ENCODE data around the gene ATG7. TPM values are rescaled to one million over a fixed set of nuclear protein-coding genes. Genes with fewer than 3 reads are reported as not detected.

Gene ATG7
- total RNA-seq, 1 experiment from 2014 or later, result 29.3 TPM

GRCh38 chr3:11548721-11549131, 276.5 kb downstream of the ATG7 start (continued):
- TF ChIP-seq RAD21 (IDR thresholded peaks at IDR 0.05; ENCODE audit: low read depth), result no peak; the same call in 1 of the 2 replicates
- TF ChIP-seq SRF (IDR thresholded peaks at IDR 0.05; ENCODE audit: low read depth), result no peak

GRCh38 chr3:11549580-11550140, 277.5 kb downstream of the ATG7 start:
- Histone ChIP-seq H3K4me2 (ENCODE audit: low read length) (peak overlapping the region; percentile 60; the same call in 1 of the 2 replicates), H3K27ac (ENCODE audit: low read depth, low read length) (no peak overlapping the region), H3K79me2 (ENCODE audit: insufficient read depth, low read length) (no peaks in the 10 kb centered on the region), H3K9me3 (ENCODE audit: control insufficient read depth in 1 of 2, insufficient read depth in 1 of 2, low read depth in 1 of 2, low read length in 2 of 2) (no peaks in the 10 kb centered on the region), H2AFZ (ENCODE audit: low read depth, low read length, poor library complexity, severe bottlenecking) (no peak overlapping the region), H3K4me3 (replicated peaks in 1 of 2; ENCODE audit: low read depth in 1 of 2, low read length in 2 of 2) (no peak overlapping the region), H3K36me3 (ENCODE audit: control insufficient read depth in 1 of 2, insufficient read depth in 2 of 2, low read length in 2 of 2) (no peaks in the 10 kb centered on the region), H4K20me1 (ENCODE audit: insufficient read depth) (no peaks in the 10 kb centered on the region), H3K9ac (ENCODE audit: low read length) (no peak overlapping the region), H3K27me3 (ENCODE audit: insufficient read depth, low read length) (no peaks in the 10 kb centered on the region), H3K9me2 (ENCODE audit: insufficient read depth) (no peaks in the 10 kb centered on the region), H3K4me1 (ENCODE audit: control insufficient read depth in 1 of 2, insufficient read depth in 2 of 2, low read length in 2 of 2) (peaks cover 20 to 25% of the 10 kb centered on the region in 2 experiments)
- no peak for DNase-seq (ENCODE audit: low read depth, low spot score)
- intact Hi-C loops (cut with micrococcal nuclease), result no loop called here
- BruUV-seq (replicated peaks), result no TSS peak
- CTCF ChIA-PET, result no interaction called here
- no peak for ATAC-seq
- RAD21 ChIA-PET (ENCODE audit: low non-redundant PET in 1 of 2, low total read pairs in 2 of 2, uncharacterized antibody in 2 of 2, unreplicated experiment in 2 of 2), result no interaction called here
- no peak for TF ChIP-seq EZH2 (IDR thresholded peaks at IDR 0.05)
- no peak for TF ChIP-seq ELF1 (IDR thresholded peaks at IDR 0.05; ENCODE audit: borderline replicate concordance, low read depth)
- no peak for TF ChIP-seq JUND (IDR thresholded peaks at IDR 0.05)
- no peak for TF ChIP-seq POLR2A (IDR thresholded peaks at IDR 0.05; ENCODE audit: borderline replicate concordance, extremely low read depth, insufficient read depth, insufficient read length)
- TF ChIP-seq ZBTB33 (IDR thresholded peaks at IDR 0.05; ENCODE audit: extremely low read depth, insufficient replicate concordance, low read length), result no peak
- TF ChIP-seq SP1 (IDR thresholded peaks at IDR 0.05; ENCODE audit: low read depth), result no peak
- TF ChIP-seq POLR2AphosphoS5 (IDR thresholded peaks at IDR 0.05; ENCODE audit: low read depth, low read length), result no peak
- no peak for TF ChIP-seq CEBPB (IDR thresholded peaks at IDR 0.05; ENCODE audit: low read depth)
- TF ChIP-seq ZFX (IDR thresholded peaks at IDR 0.05), result no peak
- TF ChIP-seq EZH2phosphoT487 (IDR thresholded peaks at IDR 0.05; ENCODE audit: borderline replicate concordance), result no peak
- TF ChIP-seq REST (IDR thresholded peaks at IDR 0.05; ENCODE audit: low read depth), result no peak
- no peak for TF ChIP-seq ZNF274 (IDR thresholded peaks at IDR 0.05; ENCODE audit: low read depth, low read length)
- TF ChIP-seq CTCF (IDR thresholded peaks at IDR 0.05 in 2 of 3, conservative IDR thresholded peaks at IDR 0.05 in 1 of 3; ENCODE audit: borderline replicate concordance in 1 of 3, insufficient read depth in 1 of 3, low read depth in 2 of 3, low read length in 2 of 3), result no peak
- TF ChIP-seq TCF7L2 (IDR thresholded peaks at IDR 0.05; ENCODE audit: borderline replicate concordance, extremely low read depth, insufficient read depth, insufficient read length), result no peak
- no peak for TF ChIP-seq MAX (IDR thresholded peaks at IDR 0.05)
- TF ChIP-seq EGR1 (IDR thresholded peaks at IDR 0.05; ENCODE audit: low read depth), result no peak
- no peak for TF ChIP-seq ATF3 (IDR thresholded peaks at IDR 0.05)
- POLR2A ChIA-PET, result no interaction called here

All from HCT116 (cell line).